Effector memory CD4-positive, alpha-beta T cell (primary cell): Measurements from ENCODE around the gene CBX8.

Source experiments
- DNase-seq, 3 donors: peaks; one replicate each; pipeline ENCODE4 v3.0.0-alpha.2; 2020
- H3K27ac ChIP-seq: 2 replicates; pipeline ENCODE4 v1.7.0; 2013; ENCODE audit warnings: mild to moderate bottlenecking, low read length, moderate library complexity; ENCODE audit not compliant: insufficient read depth, poor library complexity, severe bottlenecking
- H3K27me3 ChIP-seq: replicated peaks from 2 replicates; pipeline ENCODE4 v1.7.0; 2013; ENCODE audit warnings: mild to moderate bottlenecking, low read length; ENCODE audit not compliant: insufficient read depth, control insufficient read depth, poor library complexity, severe bottlenecking
- H3K36me3 ChIP-seq: 2 replicates; pipeline ENCODE4 v1.7.0; 2013; ENCODE audit warnings: mild to moderate bottlenecking, low read length, moderate library complexity; ENCODE audit not compliant: control insufficient read depth, insufficient read depth
- H3K4me1 ChIP-seq: 2 replicates; pipeline ENCODE4 v1.7.0; 2013; ENCODE audit warnings: low read length, mild to moderate bottlenecking; ENCODE audit not compliant: control insufficient read depth, insufficient read depth, poor library complexity, severe bottlenecking
- H3K4me3 ChIP-seq: 2 replicates; pipeline ENCODE4 v1.7.0; 2013; ENCODE audit warnings: low read length, low read depth, mild to moderate bottlenecking; ENCODE audit not compliant: insufficient read depth, poor library complexity, severe bottlenecking
- H3K9me3 ChIP-seq: 2 replicates; pipeline ENCODE4 v1.7.0; 2013; ENCODE audit warnings: mild to moderate bottlenecking, low read length, moderate library complexity; ENCODE audit not compliant: control insufficient read depth

The CBX8 gene

DNA sequence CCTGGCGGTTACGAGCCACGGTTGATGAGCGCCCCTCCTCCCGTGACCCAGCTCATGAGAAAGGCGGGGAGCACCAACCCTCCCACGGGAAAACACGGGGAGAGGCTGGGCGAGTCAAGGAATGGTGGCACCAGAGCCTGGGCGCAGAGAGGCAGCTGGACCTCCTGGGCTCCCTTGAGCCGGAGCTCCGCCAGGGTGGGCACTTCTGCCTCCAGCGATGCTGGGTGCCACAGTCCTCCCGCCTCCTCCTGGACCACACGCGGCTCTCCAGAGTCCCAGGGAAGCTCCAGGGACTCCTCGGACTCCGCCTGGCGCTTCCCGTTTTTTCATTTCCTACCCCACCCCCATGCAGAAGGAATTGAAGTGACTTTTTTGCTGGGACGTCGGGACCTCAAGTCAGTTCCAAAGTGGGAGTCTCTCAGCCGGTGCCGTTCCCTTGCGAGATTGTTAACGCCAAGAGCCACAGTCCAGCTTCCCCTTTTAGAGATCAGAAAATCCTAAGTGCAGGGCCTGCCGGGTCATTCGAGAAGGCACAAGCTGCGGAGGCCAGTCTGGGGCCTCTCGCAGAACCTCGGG, 6.6 kb upstream of the CBX8 start:
- no peak overlapping the region for H3K4me3 ChIP-seq
- H3K9me3 ChIP-seq = no peaks in the 10 kb centered on the region
- no peak overlapping the region for H3K27ac ChIP-seq
- DNase-seq = no peak
- H3K27me3 ChIP-seq = peaks cover 98% of the 10 kb centered on the region
- no peaks in the 10 kb centered on the region for H3K36me3 ChIP-seq
- H3K4me1 ChIP-seq = peaks cover 46% of the 10 kb centered on the region

DNA sequence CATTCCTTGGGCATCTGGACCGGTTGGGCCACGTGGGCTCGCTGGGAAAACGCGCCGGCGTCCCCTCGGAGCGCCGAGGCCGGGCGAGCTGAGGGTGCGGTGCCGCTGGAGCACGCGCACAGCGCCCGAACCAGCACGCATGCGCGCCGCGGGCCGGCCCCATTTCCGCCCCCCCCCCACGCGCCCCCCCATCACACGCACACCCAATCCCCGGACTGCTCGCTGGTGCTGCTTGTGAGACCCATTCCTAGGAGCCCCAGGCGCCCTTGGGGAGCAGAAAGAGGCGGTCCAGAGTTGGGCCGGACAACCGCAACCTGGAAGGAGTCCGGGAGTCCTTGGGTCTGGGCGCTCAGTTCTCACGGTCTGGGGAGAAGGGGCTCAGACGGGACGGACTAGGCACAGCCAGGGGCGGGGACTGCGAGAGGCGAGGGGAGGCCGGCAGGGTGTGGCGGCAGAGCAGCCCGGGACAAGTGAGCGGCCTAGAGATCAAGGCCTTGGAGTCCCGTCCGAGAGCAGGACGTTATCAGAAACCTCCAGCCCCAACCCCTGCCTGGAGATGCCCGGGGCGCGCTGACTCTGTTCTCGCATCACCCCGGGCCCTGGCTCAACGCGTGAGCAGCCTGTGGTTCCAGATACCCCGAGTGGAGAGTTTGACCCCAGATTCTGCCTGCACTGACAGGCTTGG, 6.0 kb upstream of the CBX8 start:
- Histone ChIP-seq H3K27me3 (peaks cover 98% of the 10 kb centered on the region), H3K9me3 (no peaks in the 10 kb centered on the region), H3K4me3 (no peak overlapping the region), H3K36me3 (no peaks in the 10 kb centered on the region), H3K27ac (no peak overlapping the region), H3K4me1 (peaks cover 52% of the 10 kb centered on the region)
- no peak for DNase-seq

DNA sequence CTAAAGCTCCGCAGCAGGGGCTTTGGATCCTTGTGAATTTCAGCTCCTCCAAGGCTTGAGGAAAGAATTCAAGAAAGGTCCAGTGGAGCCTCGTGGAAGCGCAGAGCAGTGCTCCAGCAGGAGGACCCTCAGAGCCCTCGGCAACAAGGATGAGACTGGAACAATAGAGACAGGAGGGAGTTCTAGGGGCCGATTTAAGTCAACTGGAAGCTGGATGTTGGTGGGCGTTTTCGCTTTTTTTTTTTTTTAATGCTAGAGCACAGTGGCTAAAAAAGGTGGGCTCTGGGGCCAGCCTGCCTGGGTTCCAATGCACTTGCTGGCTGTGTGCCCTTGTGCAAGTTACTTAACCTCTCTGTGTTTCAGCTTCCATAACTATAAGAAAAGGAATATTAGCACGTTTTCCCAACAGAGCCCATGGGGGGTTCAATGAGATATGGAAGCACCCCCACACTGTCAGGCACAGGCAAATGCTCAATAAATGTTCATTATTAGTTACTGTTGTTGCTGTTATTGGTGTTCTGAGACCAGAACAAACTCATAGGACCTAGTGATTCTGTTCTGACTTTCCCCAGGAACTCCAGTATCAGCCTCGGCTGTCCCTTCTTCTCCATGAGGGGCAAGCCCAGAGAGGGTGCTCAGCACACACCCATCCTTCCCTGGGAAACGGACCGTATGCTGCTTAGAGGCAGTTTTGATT, 5.3 kb upstream of the CBX8 start:
- no peak overlapping the region for H3K4me3 ChIP-seq
- H3K27ac ChIP-seq = no peak overlapping the region
- no peaks in the 10 kb centered on the region for H3K36me3 ChIP-seq
- peaks cover 55% of the 10 kb centered on the region for H3K4me1 ChIP-seq
- DNase-seq = no peak
- no peaks in the 10 kb centered on the region for H3K9me3 ChIP-seq
- H3K27me3 ChIP-seq = peaks cover 93% of the 10 kb centered on the region

DNA sequence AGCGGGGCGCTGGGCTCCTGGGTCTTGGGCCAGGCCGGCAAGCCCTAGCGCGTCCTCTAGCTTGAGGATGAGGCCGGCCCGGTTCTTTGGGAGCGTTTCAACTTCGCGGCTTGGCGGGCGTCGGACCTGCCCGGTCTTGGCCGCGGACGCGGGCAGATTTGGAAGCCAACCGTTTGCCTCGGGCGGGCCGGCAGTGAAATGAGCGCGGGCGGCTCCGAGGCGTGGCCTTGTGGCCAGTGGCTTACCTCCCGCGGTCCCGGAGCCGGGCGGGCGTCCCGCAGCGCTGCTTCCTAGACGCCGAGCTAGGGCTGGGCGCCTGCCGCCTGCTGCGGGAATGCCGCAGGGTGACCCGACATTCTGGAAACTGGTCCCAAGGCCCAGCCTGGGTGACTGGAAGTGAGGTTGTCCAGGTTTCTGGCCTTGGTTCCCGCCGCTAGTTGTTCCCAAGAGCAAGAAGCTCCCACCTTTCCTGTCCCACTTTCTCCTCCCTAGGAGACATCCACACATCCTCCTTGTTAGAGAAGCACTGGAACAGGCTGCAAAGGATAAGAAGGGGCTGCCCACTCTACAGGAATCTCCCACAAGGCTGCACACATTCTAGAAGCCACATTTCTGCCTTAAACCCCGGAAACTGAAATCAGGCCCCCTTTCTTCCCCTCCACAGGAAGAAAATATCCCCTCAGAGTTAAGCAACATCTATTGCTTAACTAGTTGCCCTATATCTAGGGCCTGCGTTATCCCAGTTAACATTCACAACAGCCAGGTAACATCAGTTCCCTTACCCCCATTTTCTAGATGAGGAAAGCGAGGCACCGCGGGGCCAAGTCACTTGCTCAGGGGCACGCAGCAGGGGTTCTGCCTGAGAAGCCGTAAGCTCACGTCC, 4.5 kb upstream of the CBX8 start:
- Histone ChIP-seq H3K4me3 (no peak overlapping the region), H3K27ac (no peak overlapping the region), H3K9me3 (no peaks in the 10 kb centered on the region), H3K36me3 (no peaks in the 10 kb centered on the region), H3K27me3 (peaks cover 86% of the 10 kb centered on the region), H3K4me1 (peaks cover 59% of the 10 kb centered on the region)
- no peak for DNase-seq

DNA sequence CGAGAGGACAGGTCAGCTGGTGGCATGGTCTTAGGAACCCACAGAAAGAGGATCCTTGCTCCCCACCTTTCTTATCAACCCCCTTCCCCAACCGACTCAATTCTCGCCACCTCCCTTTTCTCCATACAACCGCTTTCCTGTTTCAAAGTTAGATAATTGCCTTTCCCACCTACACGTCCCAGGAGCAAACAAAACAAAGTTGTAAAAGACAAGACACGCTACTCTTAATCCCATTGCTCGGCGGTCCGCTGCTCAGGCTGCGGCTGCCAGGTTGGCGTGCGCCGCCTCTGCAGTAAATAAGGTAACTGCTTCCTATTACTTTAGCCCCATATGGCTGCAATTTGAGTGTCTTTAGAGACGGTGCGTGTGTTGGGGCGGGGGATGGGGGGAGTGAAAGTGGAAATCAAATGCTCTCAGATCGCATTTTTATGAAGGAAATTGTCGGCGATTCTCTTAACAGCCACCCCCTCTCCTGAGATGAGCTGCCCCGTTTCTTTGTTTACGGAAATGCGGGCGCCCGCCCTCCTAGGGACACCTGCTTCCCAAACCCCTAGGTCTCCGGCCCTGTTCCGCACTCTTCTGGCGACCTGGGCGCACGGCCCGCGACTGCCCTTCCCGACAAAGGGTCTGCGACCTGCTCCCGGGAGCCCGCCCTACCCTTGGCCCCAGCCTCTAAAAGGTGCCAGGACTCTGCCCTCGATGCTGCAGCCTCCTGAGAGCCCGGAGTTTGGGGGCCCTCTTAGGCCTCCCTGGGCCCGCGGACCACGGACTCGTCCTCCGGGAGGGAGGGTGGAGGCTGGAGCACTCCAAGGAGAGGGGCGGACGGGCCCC, 3.7 kb upstream of the CBX8 start:
- no peaks in the 10 kb centered on the region for H3K9me3 ChIP-seq

DNA sequence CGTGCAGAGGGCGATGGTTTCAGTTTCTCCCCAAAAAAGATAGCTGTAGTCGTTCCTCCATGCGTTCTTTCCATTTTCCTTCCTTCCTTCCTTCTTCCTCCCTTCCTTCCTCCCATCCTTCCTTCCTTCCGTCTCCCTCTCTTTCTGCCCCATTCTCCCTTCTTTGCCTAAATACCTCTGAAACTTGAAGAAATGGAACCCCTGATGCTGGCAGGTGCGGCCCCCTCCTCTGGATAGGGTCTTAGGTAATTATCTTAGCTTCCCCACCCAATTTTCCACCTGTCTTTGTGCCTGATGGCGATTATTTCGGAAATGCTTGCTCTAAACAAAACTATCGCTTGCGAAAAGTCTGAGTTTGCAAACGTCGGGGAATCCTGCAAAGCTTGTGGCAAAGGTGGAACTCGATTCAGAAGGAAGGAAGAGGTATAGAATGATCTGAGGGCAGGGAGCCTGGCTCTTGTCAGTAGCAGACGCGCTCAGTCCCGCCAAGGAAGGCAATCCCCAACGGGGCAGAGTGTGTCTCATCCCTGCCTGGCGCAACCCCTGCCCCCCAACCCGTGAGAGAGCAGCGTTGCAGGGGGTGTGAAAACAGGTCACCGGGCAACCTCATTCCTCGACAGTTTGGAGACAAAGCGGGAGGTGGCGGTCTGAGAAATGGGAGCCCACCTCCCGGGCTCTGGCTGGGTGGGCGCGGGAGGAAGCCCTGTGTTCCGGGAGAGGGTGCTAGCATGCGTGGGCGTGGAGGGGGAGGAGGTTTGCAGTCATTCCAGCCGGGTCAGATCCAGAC, 2.9 kb upstream of the CBX8 start:
- Histone ChIP-seq H3K27ac (no peak overlapping the region), H3K4me3 (no peak overlapping the region), H3K4me1 (peaks cover 61% of the 10 kb centered on the region), H3K27me3 (peaks cover 70% of the 10 kb centered on the region), H3K36me3 (no peaks in the 10 kb centered on the region), H3K9me3 (no peaks in the 10 kb centered on the region)
- no peak for DNase-seq

More for the DNA sequence above, 3.7 kb upstream of the CBX8 start:
- peaks cover 66% of the 10 kb centered on the region for H3K4me1 ChIP-seq
- DNase-seq = no peak
- H3K36me3 ChIP-seq = no peaks in the 10 kb centered on the region
- no peak overlapping the region for H3K27ac ChIP-seq
- H3K4me3 ChIP-seq = no peak overlapping the region
- H3K27me3 ChIP-seq = peaks cover 78% of the 10 kb centered on the region

DNA sequence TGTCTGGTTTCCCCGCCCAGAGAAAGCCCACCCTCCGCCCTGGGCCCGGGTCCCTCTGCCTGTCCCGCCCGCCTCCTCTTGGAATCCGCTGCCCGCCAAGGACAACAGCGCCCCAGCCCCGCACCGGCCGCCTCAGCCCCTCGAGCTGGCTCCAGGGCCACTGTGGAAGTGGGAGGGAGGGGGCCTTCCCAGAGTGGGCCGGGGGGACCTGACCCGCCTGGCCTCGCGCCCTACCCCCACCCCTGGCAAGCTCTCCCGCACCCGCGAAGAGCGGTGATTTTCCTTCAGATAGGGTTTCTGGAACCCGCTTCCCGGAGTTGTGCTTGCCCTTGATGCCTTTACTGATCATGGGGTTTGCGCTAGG, 2.3 kb upstream of the CBX8 start:
- H3K9me3 ChIP-seq = no peaks in the 10 kb centered on the region
- peaks cover 55% of the 10 kb centered on the region for H3K4me1 ChIP-seq
- peaks cover 65% of the 10 kb centered on the region for H3K27me3 ChIP-seq
- H3K27ac ChIP-seq = no peak overlapping the region
- H3K36me3 ChIP-seq = no peaks in the 10 kb centered on the region
- DNase-seq = no peak
- no peak overlapping the region for H3K4me3 ChIP-seq

DNA sequence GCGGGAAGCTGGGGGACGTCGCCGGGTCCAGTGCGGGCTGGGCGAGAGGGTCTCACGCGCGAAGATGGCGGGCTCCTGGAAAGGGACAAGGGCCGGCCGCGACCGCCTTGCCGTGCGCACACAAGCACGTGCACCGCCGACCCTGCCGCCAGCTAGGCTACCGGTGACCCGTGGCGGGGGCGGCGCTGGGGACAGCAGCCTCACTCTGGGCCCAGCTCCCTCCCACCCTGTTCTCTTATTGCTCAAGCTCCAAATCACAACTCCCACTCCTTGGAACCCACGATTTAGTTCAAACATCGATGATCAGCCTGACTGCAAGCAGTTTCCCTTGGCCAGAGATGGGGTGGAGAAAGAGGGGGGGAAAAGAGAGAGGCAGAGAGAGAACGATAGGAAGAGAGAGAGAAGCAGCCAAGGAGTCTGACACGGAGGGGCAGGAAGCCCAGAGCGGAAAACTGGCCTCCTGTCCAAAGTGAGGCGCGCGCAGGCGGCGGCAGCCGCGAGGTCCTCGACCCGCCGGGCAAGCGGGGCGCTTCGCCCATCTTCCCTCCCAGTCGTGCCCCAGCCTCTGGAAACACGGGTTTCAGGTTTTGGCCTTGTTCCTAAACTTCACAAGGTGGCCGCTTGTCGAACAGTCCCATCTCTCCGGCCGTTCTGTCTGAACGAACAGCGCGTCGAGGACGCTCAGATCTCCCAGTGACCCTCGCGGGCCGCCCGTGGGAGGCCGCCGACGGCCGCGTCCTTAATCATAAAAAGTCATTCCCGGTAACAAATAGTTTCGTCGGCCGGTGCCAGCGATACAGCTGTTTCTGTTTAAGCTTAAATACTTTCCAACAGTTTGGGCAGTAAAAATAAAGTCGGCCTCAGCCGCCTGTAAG, 1.7 kb upstream of the CBX8 start:
- no peak overlapping the region for H3K27ac ChIP-seq
- DNase-seq = no peak
- H3K4me3 ChIP-seq = no peak overlapping the region
- H3K36me3 ChIP-seq = no peaks in the 10 kb centered on the region
- H3K9me3 ChIP-seq = no peaks in the 10 kb centered on the region
- peaks cover 49% of the 10 kb centered on the region for H3K4me1 ChIP-seq
- H3K27me3 ChIP-seq = peaks cover 59% of the 10 kb centered on the region
